ENCODE measurements around the gene KDM2A. TPM values are rescaled to one million over a fixed set of nuclear protein-coding genes. Genes with fewer than 3 reads are reported as not detected.

Gene KDM2A
- total and polyA plus RNA-seq, 7 donors, result 15.6 to 67.3 (median 29.0) TPM

GRCh38 chr11:67253872-67254624 is 135.0 kb downstream of the KDM2A start:
- no peak overlapping the region for H3K27ac ChIP-seq
- H3K4me3 ChIP-seq, result no peak overlapping the region
- DNase-seq, result peak; percentile 42
- no peaks in the 10 kb centered on the region for H3K27me3 ChIP-seq
- TF ChIP-seq POLR2AphosphoS5 (IDR thresholded peaks at IDR 0.05) (no peak), EP300 (IDR thresholded peaks at IDR 0.05) (no peak), POLR2A (IDR thresholded peaks at IDR 0.05) (no peak)
- TF ChIP-seq, protein P1, sequence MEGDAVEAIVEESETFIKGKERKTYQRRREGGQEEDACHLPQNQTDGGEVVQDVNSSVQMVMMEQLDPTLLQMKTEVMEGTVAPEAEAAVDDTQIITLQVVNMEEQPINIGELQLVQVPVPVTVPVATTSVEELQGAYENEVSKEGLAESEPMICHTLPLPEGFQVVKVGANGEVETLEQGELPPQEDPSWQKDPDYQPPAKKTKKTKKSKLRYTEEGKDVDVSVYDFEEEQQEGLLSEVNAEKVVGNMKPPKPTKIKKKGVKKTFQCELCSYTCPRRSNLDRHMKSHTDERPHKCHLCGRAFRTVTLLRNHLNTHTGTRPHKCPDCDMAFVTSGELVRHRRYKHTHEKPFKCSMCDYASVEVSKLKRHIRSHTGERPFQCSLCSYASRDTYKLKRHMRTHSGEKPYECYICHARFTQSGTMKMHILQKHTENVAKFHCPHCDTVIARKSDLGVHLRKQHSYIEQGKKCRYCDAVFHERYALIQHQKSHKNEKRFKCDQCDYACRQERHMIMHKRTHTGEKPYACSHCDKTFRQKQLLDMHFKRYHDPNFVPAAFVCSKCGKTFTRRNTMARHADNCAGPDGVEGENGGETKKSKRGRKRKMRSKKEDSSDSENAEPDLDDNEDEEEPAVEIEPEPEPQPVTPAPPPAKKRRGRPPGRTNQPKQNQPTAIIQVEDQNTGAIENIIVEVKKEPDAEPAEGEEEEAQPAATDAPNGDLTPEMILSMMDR (IDR thresholded peaks at IDR 0.05), result no peak
- H3K36me3 ChIP-seq, result peaks cover 49 to 86% (median 73%) of the 10 kb centered on the region in 4 donors
- no peaks in the 10 kb centered on the region for H3K4me1 ChIP-seq
- H3K9me3 ChIP-seq, result no peaks in the 10 kb centered on the region
- intact Hi-C loops (cut with DNase I), result no loop called here
- 81 to 90% methylated on average over 14 of the region's 14 CpGs for WGBS, 2 donors

DNA sequence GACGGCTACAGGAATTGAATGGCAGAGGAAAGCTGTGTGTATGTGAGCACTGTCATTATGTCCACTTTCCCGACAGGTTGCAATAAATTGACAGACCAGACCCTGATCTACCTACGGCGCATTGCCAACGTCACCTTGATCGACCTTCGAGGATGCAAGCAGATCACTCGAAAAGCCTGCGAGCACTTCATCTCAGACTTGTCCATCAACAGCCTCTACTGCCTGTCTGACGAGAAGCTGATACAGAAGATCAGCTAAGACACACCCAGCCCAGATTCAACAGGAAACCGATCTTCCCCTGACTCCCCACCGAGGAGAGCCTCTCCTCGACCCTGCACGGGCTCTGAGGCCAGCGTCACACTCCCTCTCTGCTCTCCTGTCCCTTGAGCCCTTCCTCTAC is 135.7 kb downstream of the KDM2A start:
- no peak overlapping the region for H3K4me3 ChIP-seq
- DNase-seq, result peak; percentile 48
- WGBS, 2 donors, result 60 to 82% methylated on average over 15 of the region's 15 CpGs
- H3K27ac ChIP-seq, result no peak overlapping the region
- H3K36me3 ChIP-seq, result peaks cover 49 to 78% (median 65%) of the 10 kb centered on the region in 4 donors
- TF ChIP-seq POLR2AphosphoS5 (IDR thresholded peaks at IDR 0.05), result no peak
- TF ChIP-seq, protein P1 (IDR thresholded peaks at IDR 0.05), result no peak
- TF ChIP-seq EP300 (IDR thresholded peaks at IDR 0.05), result no peak
- no peak for TF ChIP-seq POLR2A (IDR thresholded peaks at IDR 0.05)
- H3K9me3 ChIP-seq, result no peaks in the 10 kb centered on the region
- no peaks in the 10 kb centered on the region for H3K4me1 ChIP-seq
- H3K27me3 ChIP-seq, result no peaks in the 10 kb centered on the region
- intact Hi-C loops (cut with DNase I), result no loop called here

DNA sequence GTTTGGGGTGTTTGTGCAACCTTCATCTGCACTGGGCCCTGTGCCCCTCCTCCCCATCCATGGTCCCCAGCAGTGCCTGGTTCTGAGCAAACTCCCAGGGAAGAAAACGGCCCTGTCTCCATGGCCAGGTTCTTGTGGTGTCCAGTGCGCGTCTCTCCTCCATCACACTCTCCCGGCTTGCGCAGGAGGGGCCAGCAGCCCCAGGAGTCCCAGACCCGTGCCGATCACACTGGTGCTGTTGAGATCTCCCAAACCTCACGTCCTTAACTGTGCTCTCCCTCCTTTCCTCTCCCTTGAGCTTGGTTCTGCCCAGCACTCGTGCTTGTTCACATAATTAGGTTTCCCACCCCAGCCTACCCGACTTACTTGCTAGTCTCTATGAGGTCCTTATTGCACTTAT is 136.3 kb downstream of the KDM2A start:
- TF ChIP-seq, protein P1 (IDR thresholded peaks at IDR 0.05), result no peak
- TF ChIP-seq POLR2A (IDR thresholded peaks at IDR 0.05) (no peak), EP300 (IDR thresholded peaks at IDR 0.05) (no peak), POLR2AphosphoS5 (IDR thresholded peaks at IDR 0.05) (no peak)
- Histone ChIP-seq H3K4me1 (no peaks in the 10 kb centered on the region), H3K36me3 (peaks cover 44 to 73% (median 60%) of the 10 kb centered on the region in 4 donors), H3K27me3 (no peaks in the 10 kb centered on the region), H3K9me3 (no peaks in the 10 kb centered on the region), H3K4me3 (no peak overlapping the region), H3K27ac (no peak overlapping the region)
- intact Hi-C loops (cut with DNase I), result no loop called here
- 87 to 94% methylated on average over 10 of the region's 10 CpGs for WGBS, 2 donors
- no peak for DNase-seq

DNA sequence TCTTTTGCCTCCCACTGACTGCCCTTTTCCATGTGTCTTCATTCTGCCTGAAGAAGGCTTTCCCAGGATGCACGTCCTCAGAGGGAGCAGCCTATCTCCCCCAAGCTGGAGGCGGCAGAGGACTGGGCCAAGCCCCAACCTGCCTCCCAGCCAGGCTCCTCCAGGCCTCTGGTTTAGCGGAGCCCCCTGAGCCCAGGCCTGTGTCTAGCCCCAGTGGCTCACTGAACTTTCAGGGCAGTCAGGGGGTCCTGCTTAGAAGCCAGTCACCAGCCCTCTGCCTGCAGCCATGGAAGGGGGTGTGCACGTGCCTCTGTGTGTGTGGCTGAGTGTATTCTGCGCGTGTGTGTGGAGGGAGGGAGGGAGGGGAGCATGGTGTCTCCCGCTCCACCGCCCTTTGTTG is 136.8 kb downstream of the KDM2A start:
- 89 to 90% methylated on average over 8 of the region's 8 CpGs for WGBS, 2 donors
- Histone ChIP-seq H3K27me3 (no peaks in the 10 kb centered on the region), H3K9me3 (no peaks in the 10 kb centered on the region), H3K27ac (no peak overlapping the region), H3K4me3 (no peak overlapping the region), H3K4me1 (peaks cover 0 to 1% (median under 1%) of the 10 kb centered on the region in 4 donors), H3K36me3 (peaks cover 39 to 68% (median 55%) of the 10 kb centered on the region in 4 donors)
- intact Hi-C loops (cut with DNase I), result no loop called here
- TF ChIP-seq POLR2AphosphoS5 (IDR thresholded peaks at IDR 0.05) (no peak), POLR2A (IDR thresholded peaks at IDR 0.05) (no peak), EP300 (IDR thresholded peaks at IDR 0.05) (no peak)
- TF ChIP-seq, protein P1 (IDR thresholded peaks at IDR 0.05), result no peak
- peak; percentile 33 for DNase-seq
